ENCODE data around the gene TACC2. TPM values are rescaled to one million over a fixed set of nuclear protein-coding genes. Genes with fewer than 3 reads are reported as not detected.

TACC2 gene
- total and polyA plus RNA-seq, 5 donors from 2014 or later: not detected

- Mint-ChIP-seq H3K36me3 (no peaks in the 10 kb centered on the region), H3K27me3 (peaks cover 8% of the 10 kb centered on the region), H3K4me3 (no peak overlapping the region), H3K27ac (no peak overlapping the region), H3K9me3 (peaks cover 0 to 1% (median 0%) of the 10 kb centered on the region in 7 donors), H3K4me1 (no peaks in the 10 kb centered on the region)
- no peaks in the 10 kb centered on the region for H3K36me3 ChIP-seq (ENCODE audit: control insufficient read depth, insufficient read depth, low read length)
- ATAC-seq (ENCODE audit: low read depth in 2 of 2): no peak
- H3K4me3 ChIP-seq (ENCODE audit: low read depth, low read length): no peak overlapping the region
- no peak overlapping the region for H3K27ac ChIP-seq (ENCODE audit: insufficient read depth, low read length, poor library complexity, severe bottlenecking)
- H3K9me3 ChIP-seq (ENCODE audit: control insufficient read depth in 2 of 2, low read length in 2 of 2): no peaks in the 10 kb centered on the region
- no peaks in the 10 kb centered on the region for H3K27me3 ChIP-seq (ENCODE audit: control insufficient read depth, insufficient read depth, low read length)
- no peak for DNase-seq
- no peaks in the 10 kb centered on the region for H3K4me1 ChIP-seq (ENCODE audit: control insufficient read depth, insufficient read depth, low read length, poor library complexity, severe bottlenecking)
Measured at GRCh38 chr10:122135251-122136025, 146.5 kb downstream of the TACC2 start.

- no peak overlapping the region for H3K27ac Mint-ChIP-seq
- H3K4me1 Mint-ChIP-seq: peaks cover 0 to 3% (median 0%) of the 10 kb centered on the region in 4 donors
- DNase-seq (no peak), ATAC-seq (ENCODE audit: low read depth in 2 of 2) (no peak)
- Histone ChIP-seq H3K4me1 (ENCODE audit: control insufficient read depth, insufficient read depth, low read length, poor library complexity, severe bottlenecking) (no peaks in the 10 kb centered on the region), H3K9me3 (ENCODE audit: control insufficient read depth in 2 of 2, low read length in 2 of 2) (no peaks in the 10 kb centered on the region), H3K27me3 (ENCODE audit: control insufficient read depth, insufficient read depth, low read length) (no peaks in the 10 kb centered on the region), H3K4me3 (ENCODE audit: low read depth, low read length) (no peak overlapping the region), H3K36me3 (ENCODE audit: control insufficient read depth, insufficient read depth, low read length) (no peaks in the 10 kb centered on the region), H3K27ac (ENCODE audit: insufficient read depth, low read length, poor library complexity, severe bottlenecking) (no peak overlapping the region)
- H3K27me3 Mint-ChIP-seq: peaks cover 4% of the 10 kb centered on the region
- H3K4me3 Mint-ChIP-seq: no peak overlapping the region
- no peaks in the 10 kb centered on the region for H3K36me3 Mint-ChIP-seq
- no peaks in the 10 kb centered on the region for H3K9me3 Mint-ChIP-seq
Measured at GRCh38 chr10:122138831-122139625, 150.1 kb downstream of the TACC2 start.

DNA sequence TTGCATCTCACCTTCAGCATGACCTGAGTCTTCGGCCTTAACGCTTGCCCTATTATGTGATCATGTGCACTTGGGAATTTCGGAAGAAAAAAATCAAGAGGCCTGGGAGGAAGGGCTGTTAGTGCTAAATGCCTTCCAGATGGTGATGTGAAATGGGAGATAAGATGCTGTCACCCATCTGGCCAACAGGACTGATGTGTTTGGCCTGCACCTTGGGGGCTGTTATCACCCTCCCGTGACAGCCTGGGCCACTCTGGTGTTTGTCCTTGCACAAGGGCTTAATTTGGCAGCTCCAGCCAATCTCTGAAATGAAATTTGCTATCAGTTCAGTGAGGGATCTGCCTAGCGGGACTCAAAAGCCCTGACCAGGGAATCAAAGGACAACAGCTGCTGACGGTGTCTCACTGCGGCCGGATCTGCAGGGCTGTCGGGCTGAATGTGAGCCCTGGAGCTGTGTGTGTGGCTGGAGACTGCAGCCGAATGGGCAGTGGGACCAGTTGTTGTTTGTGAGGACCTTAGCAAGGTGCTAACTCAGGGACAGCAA is 150.7 kb downstream of the TACC2 start:
- H3K9me3 Mint-ChIP-seq: no peaks in the 10 kb centered on the region

GRCh38 chr10:122140461-122140902 is 151.5 kb downstream of the TACC2 start:
- Histone ChIP-seq H3K27me3 (ENCODE audit: control insufficient read depth, insufficient read depth, low read length) (no peaks in the 10 kb centered on the region), H3K27ac (ENCODE audit: insufficient read depth, low read length, poor library complexity, severe bottlenecking) (no peak overlapping the region), H3K36me3 (ENCODE audit: control insufficient read depth, insufficient read depth, low read length) (no peaks in the 10 kb centered on the region), H3K4me3 (ENCODE audit: low read depth, low read length) (no peak overlapping the region), H3K4me1 (ENCODE audit: control insufficient read depth, insufficient read depth, low read length, poor library complexity, severe bottlenecking) (no peaks in the 10 kb centered on the region), H3K9me3 (ENCODE audit: control insufficient read depth in 2 of 2, low read length in 2 of 2) (no peaks in the 10 kb centered on the region)
- ATAC-seq (ENCODE audit: low read depth in 2 of 2) (no peak), DNase-seq (no peak)
- H3K4me3 Mint-ChIP-seq: no peak overlapping the region
- H3K36me3 Mint-ChIP-seq: no peaks in the 10 kb centered on the region
- peaks cover 4% of the 10 kb centered on the region for H3K27me3 Mint-ChIP-seq
- H3K9me3 Mint-ChIP-seq: peaks cover 0 to 6% (median 2%) of the 10 kb centered on the region in 7 donors
- H3K4me1 Mint-ChIP-seq: peaks cover 0 to 3% (median 0%) of the 10 kb centered on the region in 4 donors
- no peak overlapping the region for H3K27ac Mint-ChIP-seq

More for the DNA sequence above, 150.7 kb downstream of the TACC2 start:
- no peaks in the 10 kb centered on the region for H3K36me3 Mint-ChIP-seq
- peaks cover 0 to 3% (median 0%) of the 10 kb centered on the region in 4 donors for H3K4me1 Mint-ChIP-seq
- H3K27me3 Mint-ChIP-seq: peaks cover 4% of the 10 kb centered on the region
- ATAC-seq (ENCODE audit: low read depth in 2 of 2) (no peak), DNase-seq (no peak)
- Histone ChIP-seq H3K27me3 (ENCODE audit: control insufficient read depth, insufficient read depth, low read length) (no peaks in the 10 kb centered on the region), H3K36me3 (ENCODE audit: control insufficient read depth, insufficient read depth, low read length) (no peaks in the 10 kb centered on the region), H3K27ac (ENCODE audit: insufficient read depth, low read length, poor library complexity, severe bottlenecking) (no peak overlapping the region), H3K4me3 (ENCODE audit: low read depth, low read length) (no peak overlapping the region), H3K9me3 (ENCODE audit: control insufficient read depth in 2 of 2, low read length in 2 of 2) (no peaks in the 10 kb centered on the region), H3K4me1 (ENCODE audit: control insufficient read depth, insufficient read depth, low read length, poor library complexity, severe bottlenecking) (no peaks in the 10 kb centered on the region)
- no peak overlapping the region for H3K27ac Mint-ChIP-seq
- no peak overlapping the region for H3K4me3 Mint-ChIP-seq

GRCh38 chr10:122140941-122141623 is 152.1 kb downstream of the TACC2 start:
- no peaks in the 10 kb centered on the region for H3K4me1 ChIP-seq (ENCODE audit: control insufficient read depth, insufficient read depth, low read length, poor library complexity, severe bottlenecking)
- no peak overlapping the region for H3K27ac Mint-ChIP-seq
- DNase-seq: no peak
- peaks cover 0 to 3% (median 0%) of the 10 kb centered on the region in 4 donors for H3K4me1 Mint-ChIP-seq
- peaks cover 4% of the 10 kb centered on the region for H3K27me3 Mint-ChIP-seq
- H3K27ac ChIP-seq (ENCODE audit: insufficient read depth, low read length, poor library complexity, severe bottlenecking): no peak overlapping the region
- H3K36me3 ChIP-seq (ENCODE audit: control insufficient read depth, insufficient read depth, low read length): no peaks in the 10 kb centered on the region
- ATAC-seq (ENCODE audit: low read depth in 2 of 2): no peak
- H3K4me3 ChIP-seq (ENCODE audit: low read depth, low read length): no peak overlapping the region
- H3K9me3 ChIP-seq (ENCODE audit: control insufficient read depth in 2 of 2, low read length in 2 of 2): no peaks in the 10 kb centered on the region
- no peak overlapping the region for H3K4me3 Mint-ChIP-seq
- H3K36me3 Mint-ChIP-seq: no peaks in the 10 kb centered on the region
- peaks cover 0 to 10% (median 2%) of the 10 kb centered on the region in 7 donors for H3K9me3 Mint-ChIP-seq
- no peaks in the 10 kb centered on the region for H3K27me3 ChIP-seq (ENCODE audit: control insufficient read depth, insufficient read depth, low read length)

GRCh38 chr10:122141821-122142640 is 153.1 kb downstream of the TACC2 start:
- H3K9me3 ChIP-seq (ENCODE audit: control insufficient read depth in 2 of 2, low read length in 2 of 2): no peaks in the 10 kb centered on the region
- Mint-ChIP-seq H3K4me3 (no peak overlapping the region), H3K27me3 (peaks cover 4% of the 10 kb centered on the region), H3K4me1 (peaks cover 0 to 3% (median 0%) of the 10 kb centered on the region in 4 donors), H3K27ac (no peak overlapping the region), H3K9me3 (peaks cover 0 to 10% (median 2%) of the 10 kb centered on the region in 7 donors), H3K36me3 (no peaks in the 10 kb centered on the region)
- H3K4me3 ChIP-seq (ENCODE audit: low read depth, low read length): no peak overlapping the region
- H3K36me3 ChIP-seq (ENCODE audit: control insufficient read depth, insufficient read depth, low read length): no peaks in the 10 kb centered on the region
- H3K27me3 ChIP-seq (ENCODE audit: control insufficient read depth, insufficient read depth, low read length): no peaks in the 10 kb centered on the region
- no peak overlapping the region for H3K27ac ChIP-seq (ENCODE audit: insufficient read depth, low read length, poor library complexity, severe bottlenecking)
- ATAC-seq (ENCODE audit: low read depth in 2 of 2) (no peak), DNase-seq (no peak)
- no peaks in the 10 kb centered on the region for H3K4me1 ChIP-seq (ENCODE audit: control insufficient read depth, insufficient read depth, low read length, poor library complexity, severe bottlenecking)
